Activated CD4-positive, alpha-beta T cell treated with anti-CD3 and anti-CD28 coated beads, Interleukin-2, amount 50 U/mL, for 48 hours (primary cell): ENCODE data around the gene CCL21.

ENCODE experiments used
- DNase-seq, 2 experiments: peaks; one replicate each; pipeline ENCODE4 v3.0.0-alpha.2; 2020

Gene CCL21

GRCh38 chr9:34669809-34670562 lies 40.0 kb downstream of the CCL21 start:
- no peak for DNase-seq

- peak; percentile 82 to 86 for DNase-seq
These were observed 44.3 kb downstream of the CCL21 start for GRCh38 chr9:34665381-34666250.

GRCh38 chr9:34665067-34665380 lies 44.9 kb downstream of the CCL21 start:
- no peak for DNase-seq

- DNase-seq: peak; percentile 68 to 76
These were observed 45.5 kb downstream of the CCL21 start for GRCh38 chr9:34664281-34665066.

- DNase-seq: no peak
These were observed 46.7 kb downstream of the CCL21 start for GRCh38 chr9:34663303-34663605.

- DNase-seq: no peak
These were observed 47.2 kb downstream of the CCL21 start, which contains the start of gene CCL27 for GRCh38 chr9:34662526-34663302. Gene CCL27, minus strand, starts transcription at chr9:34662657. Its CDS starts 24 bp downstream, at chr9:34662633.

GRCh38 chr9:34659592-34660253 lies 50.2 kb downstream of the CCL21 start:
- DNase-seq: no peak
